ENCODE results near the gene MSI2. TPM values are rescaled to one million over a fixed set of nuclear protein-coding genes. Genes with fewer than 3 reads are reported as not detected.

MSI2 gene
- total RNA-seq, 1 donor from 2014 or later: 60.6 TPM

DNA sequence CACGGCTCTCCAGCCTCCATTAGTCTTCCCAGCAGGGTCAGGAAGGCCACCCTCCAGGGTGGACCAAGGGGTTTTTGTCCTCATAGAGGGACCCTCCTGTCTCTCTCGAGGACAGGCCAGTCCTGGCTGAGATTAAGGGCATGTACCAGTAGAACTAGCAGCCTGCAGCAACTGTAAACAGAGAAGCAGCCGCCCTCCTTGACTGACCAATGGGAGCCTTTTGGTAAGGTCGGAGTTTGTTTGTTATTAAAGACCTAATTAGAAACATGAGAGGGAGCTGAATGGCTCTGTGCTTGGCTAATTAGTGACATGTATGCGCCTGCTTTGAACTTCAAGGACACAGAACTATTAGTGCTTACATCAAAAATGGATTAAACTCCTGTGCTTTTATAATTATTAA is 408.8 kb downstream of the MSI2 start:
- Mint-ChIP-seq H3K4me3 (ENCODE audit: unreplicated experiment) (no peak overlapping the region), H3K27me3 (ENCODE audit: unreplicated experiment) (peaks cover 9% of the 10 kb centered on the region), H3K9me3 (ENCODE audit: unreplicated experiment) (no peaks in the 10 kb centered on the region), H3K4me1 (ENCODE audit: unreplicated experiment) (peaks cover 19% of the 10 kb centered on the region), H3K36me3 (ENCODE audit: low read depth, unreplicated experiment) (no peaks in the 10 kb centered on the region), H3K27ac (ENCODE audit: unreplicated experiment) (no peak overlapping the region)
- TF ChIP-seq, protein P1, sequence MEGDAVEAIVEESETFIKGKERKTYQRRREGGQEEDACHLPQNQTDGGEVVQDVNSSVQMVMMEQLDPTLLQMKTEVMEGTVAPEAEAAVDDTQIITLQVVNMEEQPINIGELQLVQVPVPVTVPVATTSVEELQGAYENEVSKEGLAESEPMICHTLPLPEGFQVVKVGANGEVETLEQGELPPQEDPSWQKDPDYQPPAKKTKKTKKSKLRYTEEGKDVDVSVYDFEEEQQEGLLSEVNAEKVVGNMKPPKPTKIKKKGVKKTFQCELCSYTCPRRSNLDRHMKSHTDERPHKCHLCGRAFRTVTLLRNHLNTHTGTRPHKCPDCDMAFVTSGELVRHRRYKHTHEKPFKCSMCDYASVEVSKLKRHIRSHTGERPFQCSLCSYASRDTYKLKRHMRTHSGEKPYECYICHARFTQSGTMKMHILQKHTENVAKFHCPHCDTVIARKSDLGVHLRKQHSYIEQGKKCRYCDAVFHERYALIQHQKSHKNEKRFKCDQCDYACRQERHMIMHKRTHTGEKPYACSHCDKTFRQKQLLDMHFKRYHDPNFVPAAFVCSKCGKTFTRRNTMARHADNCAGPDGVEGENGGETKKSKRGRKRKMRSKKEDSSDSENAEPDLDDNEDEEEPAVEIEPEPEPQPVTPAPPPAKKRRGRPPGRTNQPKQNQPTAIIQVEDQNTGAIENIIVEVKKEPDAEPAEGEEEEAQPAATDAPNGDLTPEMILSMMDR (IDR thresholded peaks at IDR 0.05; ENCODE audit: unreplicated experiment): no peak
- no peak for DNase-seq (ENCODE audit: low spot score)

DNA sequence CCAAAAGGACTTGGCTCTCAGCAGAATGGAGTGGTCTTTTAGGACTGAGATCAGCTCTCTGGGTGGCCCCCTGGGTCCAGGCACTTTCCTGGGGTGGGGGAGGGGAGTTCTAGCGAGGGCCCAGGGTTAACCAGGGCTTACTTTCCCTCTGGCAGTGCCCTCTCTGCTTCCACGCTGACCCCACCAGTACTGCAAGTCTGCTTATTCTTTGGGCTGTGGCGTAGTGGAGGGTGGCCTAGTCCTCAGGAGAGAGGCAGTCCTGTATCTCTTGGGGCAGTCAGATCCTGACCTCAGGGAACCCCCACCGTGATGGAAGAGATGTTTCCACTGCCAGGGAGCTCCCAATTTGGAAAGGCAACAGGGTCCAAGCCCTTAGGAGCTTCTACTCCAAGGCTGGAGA is 409.4 kb downstream of the MSI2 start:
- Mint-ChIP-seq H3K4me3 (ENCODE audit: unreplicated experiment) (no peak overlapping the region), H3K36me3 (ENCODE audit: low read depth, unreplicated experiment) (no peaks in the 10 kb centered on the region), H3K27me3 (ENCODE audit: unreplicated experiment) (peaks cover 10% of the 10 kb centered on the region), H3K27ac (ENCODE audit: unreplicated experiment) (no peak overlapping the region), H3K9me3 (ENCODE audit: unreplicated experiment) (no peaks in the 10 kb centered on the region), H3K4me1 (ENCODE audit: unreplicated experiment) (peaks cover 15% of the 10 kb centered on the region)
- DNase-seq (ENCODE audit: low spot score): no peak
- TF ChIP-seq, protein P1 (IDR thresholded peaks at IDR 0.05; ENCODE audit: unreplicated experiment): no peak

DNA sequence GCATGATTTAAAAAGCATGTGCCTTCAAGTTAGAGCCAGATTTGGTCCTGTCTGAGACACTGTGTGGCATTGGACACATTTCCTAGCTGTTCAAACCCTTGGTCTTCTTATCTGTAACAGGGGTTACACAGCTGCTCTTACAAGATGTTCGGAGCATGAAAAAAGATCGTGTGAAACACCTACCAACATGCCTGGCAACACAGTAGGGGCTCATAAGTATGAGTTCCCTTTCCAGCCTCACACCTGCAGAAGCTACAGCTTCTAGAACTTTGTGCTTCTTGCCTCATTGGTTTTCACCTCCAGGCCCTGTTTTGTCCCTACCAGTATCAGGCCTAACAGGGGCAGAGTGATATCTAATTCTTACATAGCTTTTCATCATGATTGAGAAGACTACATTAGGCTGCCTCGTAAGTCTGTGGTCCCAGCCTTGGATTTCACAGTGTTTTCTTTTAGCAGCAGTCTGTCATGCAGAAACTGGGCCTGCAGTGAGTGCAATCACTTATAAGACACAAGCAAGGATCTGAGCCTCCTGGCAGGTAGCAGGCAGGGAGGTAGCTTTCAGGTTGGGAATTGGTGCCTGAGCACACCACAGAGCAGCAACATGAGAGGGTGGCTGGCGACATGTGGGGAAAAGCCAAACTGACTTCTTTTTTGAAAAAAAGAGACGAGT is 410.0 kb downstream of the MSI2 start:
- TF ChIP-seq, protein P1 (IDR thresholded peaks at IDR 0.05; ENCODE audit: unreplicated experiment): no peak
- DNase-seq (ENCODE audit: low spot score): no peak
- Mint-ChIP-seq H3K4me1 (ENCODE audit: unreplicated experiment) (peaks cover 14% of the 10 kb centered on the region), H3K27me3 (ENCODE audit: unreplicated experiment) (peaks cover 12% of the 10 kb centered on the region), H3K27ac (ENCODE audit: unreplicated experiment) (no peak overlapping the region), H3K9me3 (ENCODE audit: unreplicated experiment) (no peaks in the 10 kb centered on the region), H3K36me3 (ENCODE audit: low read depth, unreplicated experiment) (no peaks in the 10 kb centered on the region), H3K4me3 (ENCODE audit: unreplicated experiment) (no peak overlapping the region)

DNA sequence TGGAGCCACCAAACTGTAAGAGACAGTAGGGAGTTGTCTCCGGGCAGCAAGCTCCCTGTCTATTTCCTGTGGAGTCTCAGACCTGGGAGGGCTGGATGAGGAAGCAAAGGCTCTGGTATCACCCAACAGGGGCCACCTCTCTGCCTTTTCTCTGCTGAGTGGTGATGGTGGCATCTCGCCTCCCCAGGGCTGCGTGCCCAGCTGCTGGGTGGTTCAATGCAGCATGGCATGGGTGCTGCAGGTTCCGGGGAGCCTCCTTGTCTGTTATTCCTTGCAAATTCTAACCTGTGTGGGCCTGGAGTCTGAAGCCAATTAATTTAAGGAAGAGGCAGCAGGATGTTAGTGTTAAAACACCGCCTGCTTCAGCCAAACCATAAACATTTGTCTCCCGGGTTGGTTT is 410.6 kb downstream of the MSI2 start:
- TF ChIP-seq, protein P1 (IDR thresholded peaks at IDR 0.05; ENCODE audit: unreplicated experiment): no peak
- no peak for DNase-seq (ENCODE audit: low spot score)
- no peak overlapping the region for H3K27ac Mint-ChIP-seq (ENCODE audit: unreplicated experiment)
- H3K27me3 Mint-ChIP-seq (ENCODE audit: unreplicated experiment): peaks cover 10% of the 10 kb centered on the region
- no peaks in the 10 kb centered on the region for H3K36me3 Mint-ChIP-seq (ENCODE audit: low read depth, unreplicated experiment)
- H3K4me1 Mint-ChIP-seq (ENCODE audit: unreplicated experiment): peaks cover 14% of the 10 kb centered on the region
- H3K4me3 Mint-ChIP-seq (ENCODE audit: unreplicated experiment): no peak overlapping the region
- no peaks in the 10 kb centered on the region for H3K9me3 Mint-ChIP-seq (ENCODE audit: unreplicated experiment)

DNA sequence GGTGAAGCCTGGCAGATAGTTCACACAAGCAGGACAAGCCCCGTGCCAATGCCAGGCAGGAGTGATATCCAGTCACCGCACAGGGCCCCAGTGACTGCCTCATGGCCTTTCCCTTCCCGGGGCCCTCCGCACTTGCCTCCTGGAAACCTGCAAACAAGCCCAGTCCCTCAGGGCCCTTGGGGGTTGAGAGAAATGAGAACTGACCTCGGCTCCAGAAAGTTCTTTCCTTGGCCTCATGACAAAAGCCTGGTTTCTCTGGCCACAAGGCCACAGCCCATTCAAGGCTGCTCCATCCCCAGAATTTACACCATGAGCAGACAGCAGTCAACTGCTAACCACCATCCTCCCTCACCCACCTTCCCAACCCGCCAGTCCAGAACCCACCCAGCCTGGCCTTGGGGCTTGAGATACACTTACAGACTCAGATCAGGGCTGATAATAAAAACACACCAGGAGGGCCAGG is 411.2 kb downstream of the MSI2 start:
- no peaks in the 10 kb centered on the region for H3K36me3 Mint-ChIP-seq (ENCODE audit: low read depth, unreplicated experiment)
- H3K4me3 Mint-ChIP-seq (ENCODE audit: unreplicated experiment): no peak overlapping the region
- no peak overlapping the region for H3K27ac Mint-ChIP-seq (ENCODE audit: unreplicated experiment)
- no peak for DNase-seq (ENCODE audit: low spot score)
- peaks cover 12% of the 10 kb centered on the region for H3K4me1 Mint-ChIP-seq (ENCODE audit: unreplicated experiment)
- H3K9me3 Mint-ChIP-seq (ENCODE audit: unreplicated experiment): no peaks in the 10 kb centered on the region
- TF ChIP-seq, protein P1 (IDR thresholded peaks at IDR 0.05; ENCODE audit: unreplicated experiment): no peak
- peaks cover 10% of the 10 kb centered on the region for H3K27me3 Mint-ChIP-seq (ENCODE audit: unreplicated experiment)

All from endothelial cell (in vitro differentiated cells).